Ascending aorta (tissue), 2 donors: ENCODE results near the gene ADAMTS7. TPM values are rescaled to one million over a fixed set of nuclear protein-coding genes. Genes with fewer than 3 reads are reported as not detected.
"Not testable (repeated sequence)": the region's sequence is repeated elsewhere in the genome, so short reads cannot be mapped to it uniquely, and the experiment has no call there.

Source experiments
- DNase-seq, 2 donors: peaks; one replicate each; pipeline ENCODE4 v3.0.0-alpha.2; 2019; ENCODE audit warnings: low spot score in 2 of 2
- H3K27ac ChIP-seq, 2 donors: fragments of 200-600 bp; sonication (generic); one replicate each; pipeline ENCODE4 v1.5.1; 2016 to 2017; ENCODE audit warnings: mild to moderate bottlenecking in 1 of 2
- H3K27me3 ChIP-seq: fragments of 200-600 bp; sonication (generic); one replicate; pipeline ENCODE4 v1.5.1; 2017
- H3K36me3 ChIP-seq, 2 donors: fragments of 200-600 bp; sonication (generic); one replicate each; pipeline ENCODE4 v1.5.1; 2016
- H3K4me1 ChIP-seq, 2 donors: fragments of 200-600 bp; sonication (generic); one replicate each; pipeline ENCODE4 v1.5.1; 2016 to 2017; ENCODE audit warnings: mild to moderate bottlenecking in 1 of 2
- H3K4me3 ChIP-seq, 2 donors: fragments of 200-600 bp; sonication (generic); one replicate each; pipeline ENCODE4 v1.5.1; 2016 to 2017; ENCODE audit warnings: mild to moderate bottlenecking in 1 of 2
- H3K9me3 ChIP-seq, 2 donors: fragments of 200-600 bp; sonication (generic); one replicate each; pipeline ENCODE4 v1.5.1; 2016
- CTCF ChIP-seq, 3 experiments: fragments of 200-600 bp in 2 of 3; fragments of 450-650 bp in 1 of 3; sonication (generic) in 2 of 3; IDR thresholded peaks; one replicate each; pipeline ENCODE4 v1.5.1; 2016 to 2019; ENCODE audit warnings: antibody characterized with exemption in 3 of 3, mild to moderate bottlenecking in 1 of 3, moderate library complexity in 1 of 3
- intact Hi-C: fragments of 100-400 bp; cut with DNase I; formaldehyde crosslinking; loops from one replicate; pipeline ENCODE4 v1.15.1; 2023
- total RNA-seq: library from RNA; depleted of rRNA; stranded (reverse); fragments of >200 nt; gene quantifications from one replicate; pipeline ENCODE4 v1.1.0, GENCODE V29; 2016

The ADAMTS7 gene
- total RNA-seq, 1 donor from 2014 or later: 33.3 TPM

- H3K9me3 ChIP-seq: no peaks in the 10 kb centered on the region
- DNase-seq: no peak
- intact Hi-C loops: no loop called here
- no peak overlapping the region for H3K27ac ChIP-seq
- no peaks in the 10 kb centered on the region for H3K27me3 ChIP-seq
- TF ChIP-seq CTCF (IDR thresholded peaks at IDR 0.05): no peak
- H3K4me3 ChIP-seq: no peak overlapping the region
- no peaks in the 10 kb centered on the region for H3K4me1 ChIP-seq
- H3K36me3 ChIP-seq: no peaks in the 10 kb centered on the region
Measured at GRCh38 chr15:78734451-78735064, 76.7 kb downstream of the ADAMTS7 start.

GRCh38 chr15:78732634-78733033 lies 78.6 kb downstream of the ADAMTS7 start:
- no peak for DNase-seq
- H3K36me3 ChIP-seq: no peaks in the 10 kb centered on the region

GRCh38 chr15:78730955-78731354 lies 80.3 kb downstream of the ADAMTS7 start:
- no peak for TF ChIP-seq CTCF (IDR thresholded peaks at IDR 0.05)
- H3K9me3 ChIP-seq: no peaks in the 10 kb centered on the region
- H3K4me1 ChIP-seq: no peaks in the 10 kb centered on the region
- no peak for DNase-seq
- H3K4me3 ChIP-seq: no peak overlapping the region
- no peaks in the 10 kb centered on the region for H3K27me3 ChIP-seq
- intact Hi-C loops: no loop called here
- no peaks in the 10 kb centered on the region for H3K36me3 ChIP-seq
- no peak overlapping the region for H3K27ac ChIP-seq

More at GRCh38 chr15:78732634-78733033, 78.6 kb downstream of the ADAMTS7 start:
- no peak for TF ChIP-seq CTCF (IDR thresholded peaks at IDR 0.05)
- intact Hi-C loops: no loop called here
- no peak overlapping the region for H3K27ac ChIP-seq
- H3K9me3 ChIP-seq: no peaks in the 10 kb centered on the region
- H3K27me3 ChIP-seq: no peaks in the 10 kb centered on the region
- no peaks in the 10 kb centered on the region for H3K4me1 ChIP-seq
- H3K4me3 ChIP-seq: no peak overlapping the region

- H3K4me1 ChIP-seq, H3K36me3 ChIP-seq, H3K27me3 ChIP-seq, H3K4me3 ChIP-seq, H3K27ac ChIP-seq, intact Hi-C loops, H3K9me3 ChIP-seq, DNase-seq: not testable (repeated sequence)
Measured at GRCh38 chr15:78728427-78728826, 82.8 kb downstream of the ADAMTS7 start.

GRCh38 chr15:78727561-78727960 lies 83.7 kb downstream of the ADAMTS7 start:
- intact Hi-C loops: no loop called here
- no peak for TF ChIP-seq CTCF (IDR thresholded peaks at IDR 0.05)

GRCh38 chr15:78726870-78727551 lies 84.3 kb downstream of the ADAMTS7 start:
- H3K4me1 ChIP-seq: no peaks in the 10 kb centered on the region
- H3K4me3 ChIP-seq: no peak overlapping the region
- no peak for TF ChIP-seq CTCF (IDR thresholded peaks at IDR 0.05)
- DNase-seq: no peak
- intact Hi-C loops: no loop called here
- H3K36me3 ChIP-seq: no peaks in the 10 kb centered on the region
- no peaks in the 10 kb centered on the region for H3K27me3 ChIP-seq
- H3K9me3 ChIP-seq: no peaks in the 10 kb centered on the region
- no peak overlapping the region for H3K27ac ChIP-seq

More at GRCh38 chr15:78727561-78727960, 83.7 kb downstream of the ADAMTS7 start:
- no peaks in the 10 kb centered on the region for H3K36me3 ChIP-seq
- no peaks in the 10 kb centered on the region for H3K4me1 ChIP-seq
- no peaks in the 10 kb centered on the region for H3K9me3 ChIP-seq
- H3K27me3 ChIP-seq: no peaks in the 10 kb centered on the region
- H3K4me3 ChIP-seq: no peak overlapping the region
- H3K27ac ChIP-seq: no peak overlapping the region
- no peak for DNase-seq

- H3K27ac ChIP-seq, H3K4me1 ChIP-seq, DNase-seq, intact Hi-C loops, H3K27me3 ChIP-seq, H3K4me3 ChIP-seq, H3K36me3 ChIP-seq, H3K9me3 ChIP-seq: not testable (repeated sequence)
Measured at GRCh38 chr15:78719819-78720450, 91.3 kb downstream of the ADAMTS7 start.
